ENCODE data around the gene ZNF527. TPM values are rescaled to one million over a fixed set of nuclear protein-coding genes. Genes with fewer than 3 reads are reported as not detected.

The ZNF527 gene
- 1 to 10 TPM; 1.6 to 2.1 TPM for polyA plus RNA-seq

DNA sequence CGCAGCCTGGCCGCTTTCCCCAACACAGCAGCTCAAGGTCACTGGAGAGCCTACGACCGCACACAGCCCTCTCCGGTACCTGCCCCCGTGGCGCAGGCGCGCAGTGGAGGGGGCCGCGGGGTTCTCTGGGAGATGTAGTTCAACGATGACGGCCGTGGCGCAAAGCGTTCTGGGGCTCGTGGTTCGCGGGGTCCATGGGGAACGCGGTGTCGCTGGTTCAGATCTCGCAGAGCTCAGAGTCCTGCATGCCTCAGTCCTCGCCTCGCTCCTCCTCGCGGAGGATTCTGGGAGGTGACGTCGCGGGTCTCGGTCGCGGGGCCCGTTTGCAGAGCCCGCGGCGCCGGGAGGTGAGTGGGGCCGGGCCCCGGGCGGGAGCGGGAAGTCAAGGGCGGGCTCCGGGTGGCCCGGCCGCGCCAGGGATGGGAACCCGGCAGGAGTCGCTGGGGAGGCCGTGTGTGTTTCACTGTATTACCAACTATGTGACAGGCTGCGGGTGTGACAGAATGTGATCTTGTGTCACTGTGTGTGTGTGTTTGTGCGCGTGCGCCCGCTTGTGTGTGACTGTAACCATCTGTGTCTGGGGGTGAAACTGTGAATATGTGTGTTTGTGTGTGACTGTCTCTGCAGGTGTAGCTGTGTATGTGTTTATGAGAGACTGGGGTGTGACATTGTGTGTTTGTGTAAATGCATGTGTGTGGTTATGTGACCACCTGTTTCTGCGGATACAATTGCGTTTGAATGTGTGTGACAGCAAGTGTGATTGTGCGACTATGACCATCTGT, at the start of gene ZNF527:
Gene ZNF527, plus strand, starts transcription at position 220 of the 782 bp plus-strand sequence. CDS start 3,100 bp downstream, outside the sequence.
- no peaks in the 10 kb centered on the region for H3K4me1 ChIP-seq (ENCODE audit: control insufficient read depth in 2 of 2, insufficient read depth in 2 of 2, low read length in 1 of 2)
- no peaks in the 10 kb centered on the region for H3K27me3 ChIP-seq (ENCODE audit: control insufficient read depth in 1 of 2, insufficient read depth in 2 of 2, low read length in 2 of 2)
- peak within 1 kb of the TSS; percentile 89 to 94 for H3K27ac ChIP-seq (ENCODE audit: low read depth in 2 of 2, low read length in 1 of 2)
- H3K36me3 ChIP-seq (ENCODE audit: control insufficient read depth in 2 of 2, insufficient read depth in 2 of 2, low read length in 1 of 2): peaks cover 5 to 10% of the 10 kb centered on the region in 2 donors
- H3K9me3 ChIP-seq (ENCODE audit: control insufficient read depth in 2 of 2, insufficient read depth in 1 of 2, low read depth in 1 of 2, low read length in 1 of 2): peaks cover 0 to 6% of the 10 kb centered on the region in 2 donors
- WGBS, 2 donors: 1% methylated on average over 58 of the region's 58 CpGs
- peak within 1 kb of the TSS; percentile 66 to 71 for H3K4me3 ChIP-seq (ENCODE audit: low read depth in 1 of 2, low read length in 2 of 2)

DNA sequence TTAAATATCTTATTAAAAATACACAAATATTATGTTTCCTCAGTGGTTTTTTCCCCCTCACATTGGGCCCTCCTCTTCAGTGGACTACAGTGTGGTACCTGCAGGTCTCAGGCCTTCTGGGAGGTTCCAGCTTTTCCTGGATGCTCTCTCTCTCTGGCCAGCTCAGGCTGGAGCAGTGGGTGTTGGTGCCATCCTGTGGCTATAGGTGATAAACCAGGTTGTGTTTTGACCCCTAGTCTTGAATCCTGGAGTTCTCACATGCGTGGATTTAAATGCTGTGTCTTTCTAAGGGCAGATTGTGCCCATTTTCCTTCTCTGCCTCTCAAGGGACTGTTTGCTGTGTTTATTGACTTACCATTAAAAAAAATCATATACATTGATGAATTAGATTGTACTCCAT, 41.2 kb upstream of the ZNF527 start:
- WGBS, 2 donors: 63 to 68% methylated on average over 1 of the region's 1 CpG
- Histone ChIP-seq H3K36me3 (ENCODE audit: control insufficient read depth in 2 of 2, insufficient read depth in 2 of 2, low read length in 1 of 2) (peaks cover 4 to 14% of the 10 kb centered on the region in 2 donors), H3K27me3 (ENCODE audit: control insufficient read depth in 1 of 2, insufficient read depth in 2 of 2, low read length in 2 of 2) (no peaks in the 10 kb centered on the region), H3K27ac (ENCODE audit: low read depth in 2 of 2, low read length in 1 of 2) (no peak overlapping the region), H3K9me3 (ENCODE audit: control insufficient read depth in 2 of 2, insufficient read depth in 1 of 2, low read depth in 1 of 2, low read length in 1 of 2) (no peaks in the 10 kb centered on the region), H3K4me3 (ENCODE audit: low read depth in 1 of 2, low read length in 2 of 2) (no peak overlapping the region), H3K4me1 (ENCODE audit: control insufficient read depth in 2 of 2, insufficient read depth in 2 of 2, low read length in 1 of 2) (peaks cover 0 to 6% of the 10 kb centered on the region in 2 donors)

DNA sequence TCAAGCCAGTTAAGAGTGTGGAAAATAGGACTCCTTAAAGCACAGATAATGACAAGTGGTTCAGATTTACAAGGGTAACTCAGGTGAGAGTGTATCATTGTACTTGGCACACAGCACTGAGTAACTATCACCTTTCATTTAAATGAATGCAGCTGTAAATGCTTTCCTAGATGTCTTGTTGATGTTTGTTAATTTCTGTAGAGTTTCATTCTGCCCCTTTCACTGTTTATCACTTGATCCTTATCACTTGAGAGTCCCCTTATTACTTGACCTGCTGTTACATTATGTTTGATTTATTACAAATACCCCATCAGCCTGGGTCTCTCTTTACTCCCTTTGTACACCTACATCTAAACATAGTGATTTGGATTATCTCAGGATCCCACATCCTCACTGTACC, 38.1 kb upstream of the ZNF527 start:
- no peak overlapping the region for H3K4me3 ChIP-seq (ENCODE audit: low read depth in 1 of 2, low read length in 2 of 2)
- peaks cover 0 to 11% of the 10 kb centered on the region in 2 donors for H3K4me1 ChIP-seq (ENCODE audit: control insufficient read depth in 2 of 2, insufficient read depth in 2 of 2, low read length in 1 of 2)
- no peak overlapping the region for H3K27ac ChIP-seq (ENCODE audit: low read depth in 2 of 2, low read length in 1 of 2)
- H3K36me3 ChIP-seq (ENCODE audit: control insufficient read depth in 2 of 2, insufficient read depth in 2 of 2, low read length in 1 of 2): peaks cover 4 to 11% of the 10 kb centered on the region in 2 donors
- H3K9me3 ChIP-seq (ENCODE audit: control insufficient read depth in 2 of 2, insufficient read depth in 1 of 2, low read depth in 1 of 2, low read length in 1 of 2): no peaks in the 10 kb centered on the region
- H3K27me3 ChIP-seq (ENCODE audit: control insufficient read depth in 1 of 2, insufficient read depth in 2 of 2, low read length in 2 of 2): no peaks in the 10 kb centered on the region

DNA sequence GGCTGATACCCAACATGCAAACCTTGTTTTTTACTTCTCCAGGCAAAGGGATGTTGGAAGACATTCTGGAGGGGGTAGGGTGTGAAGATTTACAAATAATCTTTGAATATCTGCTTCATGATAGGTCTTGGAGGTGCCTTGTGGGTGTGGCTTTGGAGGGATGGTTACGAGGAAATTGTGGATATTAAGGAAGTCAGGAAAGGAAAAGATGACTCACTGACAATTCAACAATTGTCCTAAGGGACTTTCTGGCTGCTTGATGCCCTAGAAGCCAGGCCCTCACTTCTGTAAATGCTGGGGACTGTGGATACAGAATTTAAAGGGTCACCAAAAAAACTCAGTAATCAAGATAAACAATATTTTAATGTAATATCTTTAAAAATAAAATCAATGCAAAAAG, 37.4 kb upstream of the ZNF527 start:
- no peaks in the 10 kb centered on the region for H3K27me3 ChIP-seq (ENCODE audit: control insufficient read depth in 1 of 2, insufficient read depth in 2 of 2, low read length in 2 of 2)
- no peak overlapping the region for H3K27ac ChIP-seq (ENCODE audit: low read depth in 2 of 2, low read length in 1 of 2)
- no peaks in the 10 kb centered on the region for H3K9me3 ChIP-seq (ENCODE audit: control insufficient read depth in 2 of 2, insufficient read depth in 1 of 2, low read depth in 1 of 2, low read length in 1 of 2)
- H3K36me3 ChIP-seq (ENCODE audit: control insufficient read depth in 2 of 2, insufficient read depth in 2 of 2, low read length in 1 of 2): peaks cover 1 to 7% of the 10 kb centered on the region in 2 donors
- H3K4me1 ChIP-seq (ENCODE audit: control insufficient read depth in 2 of 2, insufficient read depth in 2 of 2, low read length in 1 of 2): peaks cover 0 to 11% of the 10 kb centered on the region in 2 donors
- 14 to 40% methylated on average over 1 of the region's 1 CpG for WGBS, 2 donors
- H3K4me3 ChIP-seq (ENCODE audit: low read depth in 1 of 2, low read length in 2 of 2): no peak overlapping the region

DNA sequence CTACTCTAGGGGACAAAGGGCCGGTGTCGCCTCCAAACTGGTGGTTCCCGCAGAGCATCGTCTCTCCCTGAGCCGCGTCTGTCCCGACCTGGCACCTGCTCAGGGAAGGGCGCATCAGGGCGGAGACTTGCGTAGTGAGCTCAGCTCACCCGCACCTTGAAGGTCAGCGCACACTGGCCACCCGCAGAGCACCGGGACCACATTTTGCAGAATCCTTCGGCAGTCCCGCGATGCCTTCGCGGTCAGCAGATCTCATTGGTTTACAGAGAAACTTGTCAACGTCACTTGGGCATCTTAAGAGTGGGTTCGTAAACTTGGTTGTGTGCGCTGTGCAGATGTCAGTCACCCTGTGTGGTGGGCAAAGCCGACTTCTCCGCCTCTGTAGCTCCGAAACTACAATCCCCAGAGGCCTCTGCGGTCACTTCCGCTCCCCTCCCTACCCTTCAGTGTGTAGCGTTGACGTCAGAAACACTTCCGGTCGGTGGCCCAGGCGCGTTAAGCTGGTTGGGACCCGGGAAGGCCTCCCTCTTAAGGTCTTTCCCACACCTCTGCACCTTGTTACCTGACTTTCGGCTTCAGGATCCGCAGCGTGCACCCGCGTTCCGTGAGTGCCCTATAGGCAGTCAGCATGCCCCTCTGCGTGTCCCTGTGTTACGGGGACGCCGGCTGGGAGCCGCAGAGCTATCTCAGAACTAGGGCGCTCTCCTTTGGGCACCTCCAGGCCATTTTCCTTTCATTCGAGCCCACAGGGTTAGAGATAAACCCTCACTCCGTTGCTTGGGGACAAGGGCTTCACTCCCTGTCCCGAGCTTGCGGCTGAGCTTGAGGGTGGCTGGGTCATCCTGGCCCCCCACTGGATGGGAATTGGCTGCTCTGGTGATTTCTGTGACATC, 36.5 kb upstream of the ZNF527 start:
- peak overlapping the region; percentile 81 to 92 for H3K27ac ChIP-seq (ENCODE audit: low read depth in 2 of 2, low read length in 1 of 2)
- H3K4me3 ChIP-seq (ENCODE audit: low read depth in 1 of 2, low read length in 2 of 2): peak overlapping the region; percentile 72 to 98
- no peaks in the 10 kb centered on the region for H3K36me3 ChIP-seq (ENCODE audit: control insufficient read depth in 2 of 2, insufficient read depth in 2 of 2, low read length in 1 of 2)
- WGBS, 2 donors: 6 to 7% methylated on average over 50 of the region's 50 CpGs
- H3K27me3 ChIP-seq (ENCODE audit: control insufficient read depth in 1 of 2, insufficient read depth in 2 of 2, low read length in 2 of 2): no peaks in the 10 kb centered on the region
- H3K9me3 ChIP-seq (ENCODE audit: control insufficient read depth in 2 of 2, insufficient read depth in 1 of 2, low read depth in 1 of 2, low read length in 1 of 2): no peaks in the 10 kb centered on the region
- H3K4me1 ChIP-seq (ENCODE audit: control insufficient read depth in 2 of 2, insufficient read depth in 2 of 2, low read length in 1 of 2): peaks cover 0 to 11% of the 10 kb centered on the region in 2 donors

DNA sequence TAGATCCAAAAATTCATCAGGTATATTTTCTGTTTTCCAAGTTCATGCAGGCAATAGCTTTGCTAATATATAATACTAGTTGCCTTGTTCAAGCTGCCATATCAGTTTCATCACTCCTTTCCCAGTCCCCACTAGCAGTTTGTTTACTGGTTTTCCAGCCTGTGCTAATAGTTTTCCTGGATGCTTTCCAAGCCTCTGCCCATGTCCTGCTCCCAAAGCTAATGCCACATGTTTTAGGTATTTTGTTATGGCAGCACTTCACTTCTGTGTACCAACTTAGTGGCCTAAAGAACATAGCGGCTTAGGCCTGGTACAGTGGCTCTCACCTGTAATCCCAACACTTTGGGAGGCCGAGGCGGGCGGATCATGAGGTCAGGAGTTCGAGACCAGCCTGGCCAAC, 28.1 kb upstream of the ZNF527 start:
- Histone ChIP-seq H3K9me3 (ENCODE audit: control insufficient read depth in 2 of 2, insufficient read depth in 1 of 2, low read depth in 1 of 2, low read length in 1 of 2) (peaks cover 0 to 6% of the 10 kb centered on the region in 2 donors), H3K4me3 (ENCODE audit: low read depth in 1 of 2, low read length in 2 of 2) (no peak overlapping the region), H3K27me3 (ENCODE audit: control insufficient read depth in 1 of 2, insufficient read depth in 2 of 2, low read length in 2 of 2) (no peaks in the 10 kb centered on the region), H3K27ac (ENCODE audit: low read depth in 2 of 2, low read length in 1 of 2) (no peak overlapping the region), H3K36me3 (ENCODE audit: control insufficient read depth in 2 of 2, insufficient read depth in 2 of 2, low read length in 1 of 2) (peaks cover 10 to 13% of the 10 kb centered on the region in 2 donors), H3K4me1 (ENCODE audit: control insufficient read depth in 2 of 2, insufficient read depth in 2 of 2, low read length in 1 of 2) (no peaks in the 10 kb centered on the region)
- WGBS, 2 donors: 97 to 99% methylated on average over 5 of the region's 5 CpGs

DNA sequence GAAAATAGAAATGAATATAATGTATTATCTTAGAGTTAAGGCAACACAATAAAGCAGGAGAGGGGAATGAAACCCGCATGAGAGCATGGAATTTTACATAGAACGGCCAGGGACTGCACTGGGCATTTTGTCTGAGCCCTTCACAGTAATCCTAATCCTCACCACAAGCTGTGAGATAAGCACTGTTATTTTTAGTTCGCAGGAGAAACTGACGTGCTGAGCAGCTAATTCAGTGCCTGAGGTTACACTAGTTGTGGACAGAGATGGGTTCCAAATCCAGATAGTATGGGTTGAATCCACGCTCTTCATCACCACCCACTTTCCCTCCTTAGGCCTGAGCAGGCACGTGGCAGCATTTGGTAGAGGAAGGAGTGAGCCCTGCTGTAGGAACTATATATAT, 24.8 kb upstream of the ZNF527 start:
- no peaks in the 10 kb centered on the region for H3K4me1 ChIP-seq (ENCODE audit: control insufficient read depth in 2 of 2, insufficient read depth in 2 of 2, low read length in 1 of 2)
- no peak overlapping the region for H3K27ac ChIP-seq (ENCODE audit: low read depth in 2 of 2, low read length in 1 of 2)
- peaks cover 13 to 19% of the 10 kb centered on the region in 2 donors for H3K36me3 ChIP-seq (ENCODE audit: control insufficient read depth in 2 of 2, insufficient read depth in 2 of 2, low read length in 1 of 2)
- H3K27me3 ChIP-seq (ENCODE audit: control insufficient read depth in 1 of 2, insufficient read depth in 2 of 2, low read length in 2 of 2): no peaks in the 10 kb centered on the region
- no peak overlapping the region for H3K4me3 ChIP-seq (ENCODE audit: low read depth in 1 of 2, low read length in 2 of 2)
- H3K9me3 ChIP-seq (ENCODE audit: control insufficient read depth in 2 of 2, insufficient read depth in 1 of 2, low read depth in 1 of 2, low read length in 1 of 2): peaks cover 0 to 6% of the 10 kb centered on the region in 2 donors
- WGBS, 2 donors: 83 to 93% methylated on average over 6 of the region's 6 CpGs

DNA sequence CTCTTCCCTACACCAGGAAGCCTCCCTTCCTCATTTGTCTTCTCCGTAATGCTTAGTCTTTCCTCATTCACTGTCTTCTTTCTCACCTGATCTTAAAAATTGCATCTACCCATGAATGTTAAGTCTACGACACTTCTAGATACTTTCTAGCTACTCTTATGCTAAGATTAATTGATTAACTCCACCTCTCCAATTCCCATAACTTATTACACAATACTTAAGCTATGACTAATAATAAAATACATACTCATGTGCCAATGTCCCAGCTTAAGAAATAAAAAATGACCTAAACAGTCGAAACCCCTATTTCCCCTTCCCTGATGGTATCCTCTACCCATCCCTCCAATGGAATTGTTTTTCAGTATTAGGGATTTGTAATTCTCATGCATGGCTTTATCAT, 22.8 kb upstream of the ZNF527 start:
- Histone ChIP-seq H3K4me1 (ENCODE audit: control insufficient read depth in 2 of 2, insufficient read depth in 2 of 2, low read length in 1 of 2) (no peaks in the 10 kb centered on the region), H3K4me3 (ENCODE audit: low read depth in 1 of 2, low read length in 2 of 2) (no peak overlapping the region), H3K36me3 (ENCODE audit: control insufficient read depth in 2 of 2, insufficient read depth in 2 of 2, low read length in 1 of 2) (peaks cover 13 to 19% of the 10 kb centered on the region in 2 donors), H3K9me3 (ENCODE audit: control insufficient read depth in 2 of 2, insufficient read depth in 1 of 2, low read depth in 1 of 2, low read length in 1 of 2) (peaks cover 0 to 6% of the 10 kb centered on the region in 2 donors), H3K27me3 (ENCODE audit: control insufficient read depth in 1 of 2, insufficient read depth in 2 of 2, low read length in 2 of 2) (no peaks in the 10 kb centered on the region), H3K27ac (ENCODE audit: low read depth in 2 of 2, low read length in 1 of 2) (no peak overlapping the region)
- 92 to 97% methylated on average over 3 of the region's 3 CpGs for WGBS, 2 donors

DNA sequence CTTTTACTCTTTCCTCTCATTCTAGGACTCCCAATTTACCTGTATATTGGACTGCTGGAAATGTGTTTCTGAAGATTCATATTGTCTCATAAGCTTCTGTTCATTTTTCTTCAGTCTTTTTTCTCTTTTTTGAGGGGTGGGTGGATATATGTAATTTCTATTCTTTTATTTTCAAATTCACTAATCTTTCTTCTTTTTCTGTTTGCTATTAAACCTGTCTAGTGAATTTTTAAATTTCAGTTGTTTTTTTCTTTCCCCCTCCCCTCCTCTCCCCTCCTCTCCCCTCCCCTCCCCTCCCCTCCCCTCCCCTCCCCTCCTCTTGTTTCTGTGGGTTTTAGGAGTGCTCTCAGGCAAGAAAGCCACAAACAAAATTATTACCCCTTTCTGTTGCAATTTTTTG, 16.9 kb upstream of the ZNF527 start:
- Histone ChIP-seq H3K4me1 (ENCODE audit: control insufficient read depth in 2 of 2, insufficient read depth in 2 of 2, low read length in 1 of 2) (no peaks in the 10 kb centered on the region), H3K27me3 (ENCODE audit: control insufficient read depth in 1 of 2, insufficient read depth in 2 of 2, low read length in 2 of 2) (no peaks in the 10 kb centered on the region), H3K9me3 (ENCODE audit: control insufficient read depth in 2 of 2, insufficient read depth in 1 of 2, low read depth in 1 of 2, low read length in 1 of 2) (peaks cover 0 to 3% of the 10 kb centered on the region in 2 donors), H3K36me3 (ENCODE audit: control insufficient read depth in 2 of 2, insufficient read depth in 2 of 2, low read length in 1 of 2) (peaks cover 4 to 8% of the 10 kb centered on the region in 2 donors), H3K4me3 (ENCODE audit: low read depth in 1 of 2, low read length in 2 of 2) (no peak overlapping the region), H3K27ac (ENCODE audit: low read depth in 2 of 2, low read length in 1 of 2) (no peak overlapping the region)

All from esophagus (tissue), 2 donors.